Measurements from ENCODE around the gene KCNAB1.
"Not testable (repeated sequence)": the region's sequence is repeated elsewhere in the genome, so short reads cannot be mapped to it uniquely, and the experiment has no call there.

The KCNAB1 gene

DNA sequence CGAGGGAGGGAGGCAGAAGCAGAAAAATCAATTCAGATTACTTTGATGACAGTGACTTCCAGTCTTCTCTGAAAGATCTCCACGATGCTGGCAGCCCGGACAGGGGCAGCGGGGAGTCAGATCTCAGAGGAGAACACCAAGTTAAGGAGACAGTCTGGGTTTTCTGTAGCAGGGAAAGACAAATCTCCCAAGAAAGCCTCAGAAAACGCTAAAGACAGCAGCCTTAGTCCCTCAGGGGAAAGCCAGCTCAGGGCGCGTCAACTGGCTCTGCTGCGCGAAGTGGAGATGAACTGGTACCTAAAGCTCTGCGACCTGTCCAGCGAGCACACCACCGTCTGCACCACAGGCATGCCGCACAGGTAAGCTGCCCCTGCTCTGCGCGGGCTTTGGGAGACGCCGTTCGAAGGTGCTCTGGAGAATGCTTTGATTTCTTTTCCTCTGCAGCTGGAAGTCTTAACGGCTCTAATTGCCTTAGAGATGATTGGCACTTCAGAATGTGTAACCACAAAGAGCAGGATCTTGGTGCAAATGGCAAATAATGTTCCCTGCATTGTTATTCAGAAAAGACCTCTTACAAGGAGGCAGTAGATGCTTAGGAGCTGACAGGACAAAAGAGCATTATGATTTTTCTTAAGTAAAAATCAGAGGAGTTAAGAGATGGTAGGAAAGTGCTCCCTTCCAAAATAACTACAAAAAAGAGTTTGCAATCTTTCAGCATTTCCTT, at the start of gene KCNAB1:
TSS of gene KCNAB1 (plus strand) at position 51 of the 724 bp plus-strand sequence.
- DNase-seq (ENCODE audit: low spot score): no peak

DNA sequence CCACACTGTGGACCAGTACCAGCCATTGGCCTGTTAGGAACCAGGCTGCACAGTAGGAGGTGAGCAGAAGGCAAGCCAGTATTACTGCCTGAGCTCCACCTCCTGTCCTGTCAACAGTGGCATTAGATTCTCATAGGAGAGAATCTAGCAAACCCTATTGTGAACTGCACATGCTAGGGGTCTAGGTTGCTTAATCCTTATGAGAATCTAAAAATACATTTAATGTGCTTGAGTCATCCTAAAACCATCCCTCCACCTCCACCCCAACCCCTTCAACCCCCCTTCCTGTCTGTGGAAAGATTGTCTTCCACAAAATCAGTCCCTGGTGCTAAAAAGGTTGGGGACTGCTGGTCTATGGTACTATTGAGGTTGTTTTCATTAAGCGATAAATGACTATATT, 49.3 kb upstream of the KCNAB1 start:
- DNase-seq (ENCODE audit: low spot score): no peak

GRCh38 chr3:156072950-156073657, 47.3 kb upstream of the KCNAB1 start:
- DNase-seq (ENCODE audit: low spot score): not testable (repeated sequence)

- no peak for DNase-seq (ENCODE audit: low spot score)
Observed at GRCh38 chr3:156090126-156090525, 30.3 kb upstream of the KCNAB1 start.

GRCh38 chr3:156093964-156094363, 26.4 kb upstream of the KCNAB1 start:
- no peak for DNase-seq (ENCODE audit: low spot score)

GRCh38 chr3:156094391-156094790, 26.0 kb upstream of the KCNAB1 start:
- no peak for DNase-seq (ENCODE audit: low spot score)

DNA sequence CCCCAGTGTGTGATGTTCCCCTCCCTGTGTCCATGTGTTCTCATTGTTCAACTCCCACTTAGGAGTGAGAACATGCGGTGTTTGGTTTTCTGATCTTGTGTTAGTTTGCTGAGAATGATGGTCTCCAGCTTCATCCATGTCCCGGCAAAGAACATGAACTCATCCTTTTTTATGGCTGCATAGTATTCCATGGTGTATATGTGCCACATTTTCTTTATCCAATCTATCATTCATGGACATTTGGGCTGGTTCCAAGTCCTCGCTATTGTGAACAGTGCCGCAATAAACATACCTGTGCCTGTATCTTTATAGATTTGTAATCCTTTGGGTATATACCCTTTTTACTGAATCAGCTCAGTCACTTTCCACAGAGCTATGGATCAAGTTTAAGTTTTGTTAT, 24.7 kb upstream of the KCNAB1 start:
- DNase-seq (ENCODE audit: low spot score): not testable (repeated sequence)

GRCh38 chr3:156098437-156099035, 21.8 kb upstream of the KCNAB1 start:
- no peak for DNase-seq (ENCODE audit: low spot score)

- not testable (repeated sequence) for DNase-seq (ENCODE audit: low spot score)
Observed at GRCh38 chr3:156099348-156099747, 21.0 kb upstream of the KCNAB1 start.

DNA sequence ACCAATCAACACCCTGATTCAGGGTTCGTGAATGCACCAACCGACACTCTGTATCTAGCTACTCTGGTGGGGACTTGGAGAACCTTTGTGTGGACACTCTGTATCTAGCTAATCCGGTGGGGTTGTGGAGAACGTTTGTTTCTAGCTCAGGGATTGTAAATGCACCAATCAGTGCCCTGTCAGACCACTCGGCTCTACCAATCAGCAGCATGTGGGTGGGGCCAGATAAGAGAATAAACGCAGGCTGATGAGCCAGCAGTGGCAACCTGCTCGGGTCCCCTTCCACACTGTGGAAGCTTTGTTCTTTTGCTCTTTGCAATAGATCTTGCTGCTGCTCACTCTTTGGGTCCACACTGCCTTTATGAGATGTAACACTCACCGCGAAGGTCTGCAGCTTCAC, 20.4 kb upstream of the KCNAB1 start:
- DNase-seq (ENCODE audit: low spot score): not testable (repeated sequence)

DNA sequence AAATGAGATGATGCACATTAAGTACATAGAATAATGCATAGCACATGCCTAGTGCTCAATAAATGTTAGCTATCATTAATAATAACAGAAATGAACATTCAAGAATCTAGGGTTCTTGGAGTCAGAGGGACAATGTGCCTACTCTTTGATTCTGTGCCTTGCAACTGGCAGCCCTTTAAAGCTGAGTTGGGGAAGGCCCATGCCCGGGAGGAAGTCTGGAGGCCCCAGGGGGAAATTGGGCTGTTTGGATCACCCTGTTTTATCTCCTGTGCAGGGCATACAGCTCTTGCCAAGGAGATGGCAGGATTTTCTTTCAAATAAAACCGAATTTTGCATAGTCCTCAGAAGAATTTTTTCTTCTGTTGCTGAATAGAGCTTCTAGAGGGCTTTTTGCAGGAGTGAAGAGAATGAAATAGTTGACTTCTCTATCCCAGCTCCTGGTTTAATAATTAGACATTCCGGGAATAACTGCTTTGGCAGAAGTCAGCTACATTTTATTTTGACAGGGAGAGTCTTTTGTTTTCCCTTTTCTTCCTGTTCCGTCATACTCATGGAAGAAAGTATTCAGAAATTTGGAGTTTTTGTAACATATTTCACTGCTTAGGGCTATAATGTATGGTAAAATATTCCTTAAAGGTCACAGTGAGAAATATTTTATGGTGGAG, 18.0 kb upstream of the KCNAB1 start:
- no peak for DNase-seq (ENCODE audit: low spot score)

GRCh38 chr3:156106721-156107373, 13.5 kb upstream of the KCNAB1 start:
- DNase-seq (ENCODE audit: low spot score): no peak

- DNase-seq (ENCODE audit: low spot score): no peak
Observed at GRCh38 chr3:156107504-156107903, 12.9 kb upstream of the KCNAB1 start.

DNA sequence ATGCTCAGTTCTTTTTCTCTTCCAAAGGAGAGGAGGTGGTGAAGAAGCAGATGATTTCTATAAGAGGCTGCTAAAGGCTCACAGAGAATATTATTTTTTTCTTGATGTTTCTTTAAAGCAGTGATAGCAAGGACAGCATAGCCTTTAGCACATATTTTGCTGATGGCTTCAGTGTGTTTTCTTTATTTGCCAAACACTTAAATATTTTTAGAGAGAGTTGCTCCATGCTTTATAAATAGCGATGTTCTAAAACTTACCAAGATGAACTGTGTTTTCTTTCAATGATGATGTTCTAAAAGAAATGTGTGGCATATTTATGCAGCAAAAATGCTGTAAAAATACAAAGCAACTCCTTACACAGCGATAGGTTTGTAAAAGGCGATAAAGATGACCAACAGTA, 11.8 kb upstream of the KCNAB1 start:
- DNase-seq (ENCODE audit: low spot score): no peak

DNA sequence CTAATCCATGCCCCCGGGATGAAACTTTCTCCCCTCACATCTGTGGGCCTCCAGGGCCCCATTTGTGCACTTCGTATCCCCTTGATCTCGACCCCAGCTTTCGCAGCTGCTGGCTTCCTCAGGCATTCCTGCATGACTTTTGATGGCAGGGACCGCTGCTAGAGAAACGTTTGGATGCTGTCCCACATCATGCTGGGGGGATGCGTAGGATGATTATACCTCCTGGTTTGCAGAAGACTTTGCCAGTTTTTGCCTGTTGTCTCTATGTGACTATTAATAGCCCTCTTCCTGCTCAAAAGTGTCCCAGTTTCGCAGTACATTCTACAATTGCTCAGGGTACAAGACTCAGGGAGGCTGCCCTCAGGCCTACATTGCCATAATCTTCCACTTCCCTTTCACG, 10.4 kb upstream of the KCNAB1 start:
- DNase-seq (ENCODE audit: low spot score): no peak

DNA sequence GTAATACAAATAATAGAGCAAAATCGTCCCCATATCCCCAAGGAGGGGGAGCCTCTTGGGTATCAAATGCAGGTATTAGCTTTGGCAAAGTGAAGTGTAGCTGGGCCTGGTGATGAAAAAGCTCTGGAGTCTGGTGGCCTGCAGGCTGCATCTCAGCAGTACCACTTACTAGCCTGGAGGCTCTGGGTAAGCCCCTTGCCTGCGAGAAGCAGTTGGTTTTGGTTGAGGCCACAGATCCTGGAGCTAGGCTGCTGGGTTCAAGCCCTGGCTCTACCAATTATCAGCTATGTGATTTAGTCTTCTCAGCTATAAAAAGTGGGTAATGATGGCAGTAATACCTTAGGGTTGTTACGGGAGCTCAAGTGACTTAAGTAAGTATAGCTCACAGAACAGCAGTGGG, 6.1 kb downstream of the KCNAB1 start:
- DNase-seq (ENCODE audit: low spot score): no peak

DNA sequence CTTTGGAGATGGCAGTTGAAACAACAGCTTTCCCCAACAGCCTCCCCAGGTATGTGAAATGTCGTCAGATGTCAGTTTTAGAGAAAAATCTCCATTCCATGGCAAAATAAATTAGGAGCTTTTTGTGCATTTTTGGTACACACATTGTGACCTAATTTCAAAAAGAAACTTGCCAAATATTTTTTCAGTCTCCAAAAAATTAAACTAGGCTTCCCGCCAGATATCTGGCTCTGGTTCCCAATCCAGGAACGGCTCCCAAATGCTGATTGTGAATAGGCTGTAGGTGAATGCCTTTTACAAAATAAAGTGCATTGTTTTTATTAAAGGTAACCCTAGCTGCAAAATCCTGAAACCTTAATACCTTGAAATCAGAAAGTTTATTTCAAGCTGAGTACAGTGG, 10.9 kb downstream of the KCNAB1 start:
- no peak for DNase-seq (ENCODE audit: low spot score)

DNA sequence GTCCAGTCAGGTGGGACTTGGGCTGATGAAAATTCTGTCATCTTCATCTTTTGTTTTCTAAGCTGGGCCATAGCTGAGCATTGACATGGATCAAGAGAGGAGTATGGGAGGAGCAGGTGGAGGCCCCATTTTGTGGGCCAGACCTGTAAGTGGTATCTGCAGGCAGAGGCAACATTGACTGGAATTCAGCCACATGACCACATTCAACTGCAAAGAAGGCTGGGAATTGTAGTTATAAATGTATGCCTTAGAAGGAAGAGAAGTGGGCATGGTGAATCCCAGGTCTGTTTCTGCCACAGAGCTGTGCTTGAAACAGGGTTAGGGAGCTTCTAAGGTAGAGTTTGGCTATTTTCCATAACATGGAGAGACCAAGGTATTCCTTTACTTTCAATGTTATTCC, 11.4 kb downstream of the KCNAB1 start:
- DNase-seq (ENCODE audit: low spot score): no peak

GRCh38 chr3:156132313-156132712, 11.9 kb downstream of the KCNAB1 start:
- no peak for DNase-seq (ENCODE audit: low spot score)

DNA sequence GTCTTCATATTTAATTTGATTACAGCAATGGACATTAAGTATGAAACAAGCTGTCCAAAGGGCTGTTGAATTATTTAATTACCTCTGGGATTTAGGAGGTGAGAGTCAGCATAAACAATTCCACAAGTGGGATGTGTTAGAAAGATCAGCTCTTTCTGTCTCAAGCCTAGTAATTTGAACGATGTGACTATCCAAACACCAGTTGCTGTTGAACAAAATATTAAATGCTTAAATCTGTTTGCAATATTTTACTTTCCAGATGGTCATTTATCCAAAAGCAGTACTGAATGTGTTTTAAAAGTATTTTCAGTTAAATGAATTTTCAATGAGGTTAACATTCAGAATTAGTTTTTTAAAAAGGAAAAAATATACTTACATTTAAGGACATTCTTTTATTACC, 12.7 kb downstream of the KCNAB1 start:
- DNase-seq (ENCODE audit: low spot score): no peak

DNA sequence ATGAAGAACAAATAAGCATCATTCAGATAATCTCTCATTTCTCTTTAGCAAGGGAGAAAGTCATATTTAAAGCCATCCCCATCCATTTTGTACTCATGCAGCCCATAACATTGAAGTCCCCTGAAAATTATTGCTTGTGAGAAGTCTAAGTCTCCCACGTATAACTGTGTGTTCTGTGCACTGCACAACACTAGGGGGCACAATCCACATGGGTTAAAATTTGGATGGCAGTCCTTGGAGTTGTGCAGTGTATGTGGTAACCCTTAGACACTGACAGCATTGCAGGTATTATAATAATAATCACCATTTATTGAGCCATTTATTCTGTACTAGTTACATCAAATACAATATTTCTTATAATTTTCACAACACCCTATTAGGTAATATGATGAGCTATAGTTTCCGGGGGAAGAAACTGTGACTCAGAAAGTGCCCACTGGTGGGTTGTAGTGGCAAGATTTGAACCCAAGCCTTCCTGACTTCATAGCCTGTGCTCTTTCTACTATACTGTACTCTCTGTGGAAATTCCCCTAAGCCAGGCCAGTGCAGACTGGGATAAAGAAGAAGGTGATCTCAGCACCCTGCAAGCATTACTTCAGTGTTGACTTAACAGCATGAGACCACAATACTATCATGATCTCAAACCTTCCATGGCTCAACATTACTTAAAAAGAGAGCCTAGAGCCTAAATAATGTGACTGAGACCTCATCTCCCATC, 15.7 kb downstream of the KCNAB1 start:
- no peak for DNase-seq (ENCODE audit: low spot score)

GRCh38 chr3:156137397-156137796, 17.0 kb downstream of the KCNAB1 start:
- DNase-seq (ENCODE audit: low spot score): not testable (repeated sequence)

All from AG20443 (cell line).